ENCODE data around the gene EML4.
A peak's percentile ranks its signal among the peaks of the same experiment; 100 is the strongest.
"Not testable (repeated sequence)": the region's sequence is repeated elsewhere in the genome, so short reads cannot be mapped to it uniquely, and the experiment has no call there.

EML4 gene

GRCh38 chr2:42359965-42360483 lies 190.9 kb downstream of the EML4 start:
- peak; percentile 64 for DNase-seq (ENCODE audit: low read depth)

DNA sequence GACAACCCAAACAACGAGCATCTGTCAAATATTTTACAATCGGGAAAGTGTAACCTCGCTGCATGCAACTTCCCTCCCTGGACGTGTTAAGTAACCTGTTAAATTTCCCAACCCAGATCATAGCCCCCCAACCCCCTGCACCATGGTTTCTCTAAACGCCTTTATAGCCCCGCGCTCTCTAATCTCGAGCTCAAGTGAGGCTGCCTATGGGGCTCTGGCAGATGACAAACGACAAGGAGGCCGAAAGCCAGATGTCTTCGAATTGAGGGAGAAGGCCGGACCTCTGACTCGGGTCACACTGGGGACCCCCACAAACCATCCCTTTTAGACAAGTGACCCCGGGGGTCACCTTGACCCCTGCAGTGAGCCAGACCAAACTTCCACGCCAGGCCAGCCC lies 191.3 kb downstream of the EML4 start:
- DNase-seq (ENCODE audit: low read depth): peak; percentile 24

DNA sequence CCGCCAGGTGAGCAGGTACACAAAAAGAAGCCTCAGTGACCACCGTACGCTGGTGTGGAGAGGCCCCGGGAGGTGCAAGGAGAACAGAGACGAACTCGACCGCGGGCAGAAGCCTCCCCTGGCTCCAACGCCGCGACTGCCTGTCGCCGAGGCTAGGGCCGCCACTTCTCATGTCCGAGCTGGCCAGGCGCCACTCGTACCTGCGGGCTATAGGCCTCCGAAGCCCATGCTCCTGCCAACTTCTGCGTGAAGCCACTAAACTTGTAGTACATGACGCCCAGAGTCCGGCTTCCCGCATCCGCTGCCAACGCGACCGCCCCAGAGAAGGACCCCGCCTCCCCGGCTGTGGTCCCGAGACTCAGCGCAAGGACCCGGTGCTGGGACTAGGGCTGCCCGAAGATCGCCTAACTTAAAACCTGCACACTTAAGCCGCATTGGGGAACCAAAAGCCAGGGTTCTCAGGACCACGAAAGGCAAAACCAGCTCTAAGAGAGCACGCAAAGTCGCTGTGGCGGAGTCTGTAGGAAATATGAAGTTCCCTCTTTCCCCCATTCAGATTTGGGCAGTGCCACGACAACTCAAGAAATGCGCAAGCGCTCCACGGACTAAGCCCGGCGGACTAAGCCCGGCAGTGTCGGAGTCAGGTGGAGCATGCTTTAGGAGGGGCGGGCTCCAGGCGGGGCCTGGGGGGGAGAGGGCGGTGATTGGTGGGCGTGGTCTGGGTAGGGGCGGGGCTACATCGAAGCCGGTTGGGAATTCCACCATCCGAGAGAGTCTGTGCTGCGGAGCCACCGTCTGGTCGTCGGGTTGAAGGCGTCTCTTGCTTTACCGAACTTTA lies 192.0 kb downstream of the EML4 start, which contains the start of gene COX7A2L:
Gene COX7A2L (minus strand): TSS at position 328 of the 838 bp plus-strand sequence. CDS start 56 bp downstream, at position 272.
- DNase-seq (ENCODE audit: low read depth): peak; percentile 98

DNA sequence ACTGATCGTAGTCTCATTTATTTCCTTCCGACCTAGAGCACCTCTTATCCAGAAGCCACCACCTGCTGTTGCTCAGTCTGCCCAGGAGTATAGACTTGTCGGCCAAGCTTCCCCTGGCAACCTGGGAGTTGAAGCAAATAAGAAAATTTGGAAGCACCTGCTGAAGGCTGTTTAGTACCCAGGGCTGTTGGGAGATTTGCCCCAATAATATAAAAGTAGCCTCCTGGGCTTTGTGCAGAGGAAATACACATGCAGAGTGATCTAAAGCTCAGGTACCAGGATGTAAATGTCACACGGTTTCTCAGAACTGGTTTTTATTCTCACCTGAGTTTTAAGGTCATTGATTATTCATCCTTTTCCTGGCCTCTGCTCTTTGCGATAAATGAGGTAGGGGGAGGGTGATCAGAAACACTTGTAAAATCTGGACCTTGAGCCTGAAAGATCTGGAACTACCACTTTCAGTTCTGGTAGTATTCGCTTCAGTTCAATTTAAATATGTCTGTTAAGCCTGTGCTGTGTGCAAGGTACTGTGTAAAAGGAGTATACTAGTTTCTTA lies 192.7 kb downstream of the EML4 start:
- no peak for DNase-seq (ENCODE audit: low read depth)

DNA sequence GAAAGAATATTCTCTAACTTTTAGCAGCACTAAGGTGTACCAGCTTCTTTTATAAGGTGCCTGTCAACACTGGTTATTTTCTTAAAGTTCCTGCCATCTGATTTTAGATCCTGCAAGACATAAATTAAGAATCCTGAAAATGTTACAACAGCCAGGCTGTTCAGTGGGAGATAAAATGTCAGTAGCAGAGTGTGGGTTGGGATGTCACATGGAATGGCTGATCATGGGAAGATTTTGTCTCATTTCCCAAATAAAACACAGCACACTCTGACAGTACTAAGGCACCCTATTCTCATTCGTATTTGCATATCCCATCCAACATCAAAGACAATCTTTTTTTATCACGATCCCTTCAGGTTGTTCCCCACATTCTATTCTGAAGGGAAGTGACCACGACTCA lies 194.3 kb downstream of the EML4 start:
- no peak for DNase-seq (ENCODE audit: low read depth)

DNA sequence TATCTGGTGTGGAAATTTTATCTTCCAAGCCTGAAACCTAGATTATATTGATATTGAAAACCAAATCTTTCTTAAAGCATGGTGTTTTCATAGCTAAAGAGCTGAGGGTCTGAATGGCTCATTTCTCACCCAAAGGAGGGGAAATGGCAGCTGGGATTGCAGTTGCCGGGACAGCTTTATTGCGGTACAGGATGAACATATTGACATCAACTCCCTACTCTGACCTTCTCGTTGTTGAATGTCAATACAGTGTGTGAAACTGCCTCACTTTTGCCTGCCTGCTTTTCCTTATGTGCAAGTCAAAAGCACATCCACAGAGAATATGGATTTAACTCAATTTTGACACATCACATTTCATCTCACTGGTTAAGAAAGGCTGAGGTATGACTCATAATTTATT lies 195.5 kb downstream of the EML4 start:
- no peak for DNase-seq (ENCODE audit: low read depth)

DNA sequence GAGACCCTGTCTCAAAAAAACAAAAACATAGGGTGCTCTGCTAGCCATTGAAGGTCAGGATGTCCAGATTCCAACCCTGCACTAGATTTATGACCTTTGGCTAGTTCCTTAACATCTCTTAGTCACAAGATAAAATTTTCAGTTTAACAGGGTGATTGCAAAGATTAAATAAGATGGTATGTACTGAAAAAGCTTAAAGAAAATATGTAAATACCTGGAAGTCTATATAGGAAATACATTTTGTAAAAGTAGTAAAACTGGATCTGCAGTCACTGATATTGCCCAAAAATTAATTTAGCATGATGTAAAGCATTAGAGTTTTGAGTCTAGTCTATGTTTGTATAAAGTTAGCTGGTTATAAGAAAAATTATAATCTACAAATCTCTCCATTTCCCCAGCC lies 197.3 kb downstream of the EML4 start:
- no peak for DNase-seq (ENCODE audit: low read depth)

GRCh38 chr2:42367835-42368234 lies 198.7 kb downstream of the EML4 start:
- no peak for DNase-seq (ENCODE audit: low read depth)

DNA sequence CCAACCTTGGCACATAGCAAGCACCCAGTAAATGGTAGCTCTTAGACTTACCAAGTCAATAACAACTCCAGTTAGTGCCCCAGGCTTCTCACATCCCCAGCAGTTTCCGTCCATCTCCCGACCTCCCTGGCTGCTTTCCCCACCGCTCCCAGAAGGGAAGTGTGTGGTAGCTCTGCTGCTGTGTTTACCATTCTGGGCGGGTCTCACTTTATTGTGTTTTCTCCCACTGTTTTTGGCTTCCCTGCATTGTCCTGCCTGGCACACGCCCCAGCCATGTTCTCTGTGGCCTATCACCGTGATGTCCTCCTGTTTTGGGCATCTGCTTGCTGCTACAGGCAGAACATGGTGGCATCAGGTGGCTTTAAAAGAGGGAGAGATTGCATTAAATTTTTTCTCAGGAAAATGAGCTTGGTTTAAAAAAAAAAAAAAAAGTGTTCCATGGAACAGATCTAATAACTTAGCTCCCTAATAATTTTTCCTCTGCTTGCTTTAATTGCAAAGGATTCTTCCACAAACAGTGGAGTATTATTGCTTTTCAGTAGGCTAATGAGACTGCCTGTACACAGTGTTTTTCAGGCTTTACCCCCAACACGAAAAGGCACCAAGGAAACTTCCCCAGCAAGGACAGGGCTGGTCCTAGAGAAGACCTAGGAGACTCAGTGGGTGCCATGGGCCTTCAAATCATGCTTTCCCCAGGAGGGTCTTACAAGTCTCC lies 199.8 kb downstream of the EML4 start:
- DNase-seq (ENCODE audit: low read depth): no peak

DNA sequence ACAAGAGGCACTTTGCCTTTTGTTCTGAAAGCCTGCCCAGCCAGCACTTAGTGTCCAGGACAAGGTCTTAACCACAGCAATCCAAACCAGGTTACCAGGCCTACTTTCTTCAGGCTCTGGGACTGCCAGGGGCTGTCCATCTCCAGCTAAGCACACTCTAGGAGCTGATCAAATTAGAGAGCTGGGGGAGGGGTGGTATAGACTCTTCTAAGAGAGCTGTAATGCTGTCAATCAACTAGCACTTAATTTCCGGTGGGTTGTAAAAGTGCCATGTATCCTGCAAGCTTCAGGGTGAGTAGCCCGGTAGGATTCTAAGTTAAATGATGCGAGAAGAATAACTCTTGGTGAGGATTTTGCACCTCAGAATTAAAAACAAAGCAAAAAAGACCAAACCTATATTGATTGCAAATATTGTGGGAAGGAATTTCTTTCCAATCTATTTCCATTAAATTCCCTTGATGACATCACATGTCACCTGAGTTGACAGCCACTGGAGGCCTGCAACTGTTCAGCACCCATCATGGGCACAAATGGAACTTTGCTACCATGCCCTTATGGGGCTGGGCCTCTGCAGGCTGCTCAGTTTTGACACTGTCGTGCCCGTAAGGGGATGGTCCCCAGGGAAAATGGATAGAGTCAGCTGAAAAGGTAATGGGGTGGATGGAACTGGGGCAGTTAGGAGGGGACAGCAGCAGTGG lies 200.5 kb downstream of the EML4 start:
- DNase-seq (ENCODE audit: low read depth): no peak

- DNase-seq (ENCODE audit: low read depth): no peak
Observed at GRCh38 chr2:42371611-42372473, 202.7 kb downstream of the EML4 start.

DNA sequence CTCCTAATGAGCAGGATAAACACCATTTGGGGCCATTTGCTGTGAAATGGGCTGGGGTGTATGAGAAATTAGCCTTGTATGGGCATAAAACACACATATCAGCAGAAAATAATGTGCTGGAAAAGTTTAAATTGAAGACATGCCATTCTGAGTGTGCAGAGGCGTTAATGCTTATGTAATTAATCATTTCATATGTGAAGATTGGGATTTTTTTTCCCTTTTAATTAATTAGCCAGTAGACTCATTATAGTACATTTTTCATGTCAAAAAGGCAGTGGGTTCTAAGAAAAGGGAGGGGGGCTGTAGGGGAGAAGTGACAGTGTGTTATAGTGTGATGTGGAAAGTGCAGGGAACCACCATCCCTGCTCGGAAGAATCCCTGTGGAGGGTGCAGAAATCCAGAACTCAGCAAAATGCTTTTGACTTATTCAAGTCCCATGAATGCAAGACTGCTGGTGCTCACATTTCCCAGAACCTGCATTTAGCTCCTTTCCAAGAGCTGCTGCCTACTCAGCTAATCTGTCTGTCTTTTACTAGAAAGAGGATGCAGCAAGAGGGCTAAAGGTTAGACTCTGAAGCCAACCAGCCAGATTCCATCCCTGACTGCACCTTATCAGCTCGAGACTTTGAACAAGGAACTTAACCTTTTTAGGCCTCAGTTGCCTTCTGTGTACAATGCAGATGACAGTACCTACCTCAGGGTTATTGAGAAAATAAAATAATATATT lies 203.5 kb downstream of the EML4 start:
- DNase-seq (ENCODE audit: low read depth): no peak

DNA sequence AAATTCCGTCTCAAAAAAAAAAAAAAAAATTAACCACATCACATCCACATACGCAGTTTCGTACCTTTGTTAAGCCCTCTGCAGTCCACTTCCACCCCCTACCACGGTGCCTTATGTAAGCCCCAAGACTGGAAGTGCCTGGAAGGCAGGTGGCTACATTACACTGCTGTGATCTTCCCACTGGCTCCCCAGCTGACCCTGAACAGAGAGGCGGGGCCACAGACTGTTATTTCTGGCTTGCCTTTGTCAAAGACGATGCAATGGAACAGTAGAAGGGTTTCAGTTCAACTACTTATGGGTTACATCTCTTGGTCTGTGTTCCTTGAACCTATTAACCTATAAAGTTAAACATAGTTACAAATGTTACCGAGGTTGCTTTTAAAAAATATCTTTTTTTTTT lies 207.6 kb downstream of the EML4 start:
- DNase-seq (ENCODE audit: low read depth): no peak

DNA sequence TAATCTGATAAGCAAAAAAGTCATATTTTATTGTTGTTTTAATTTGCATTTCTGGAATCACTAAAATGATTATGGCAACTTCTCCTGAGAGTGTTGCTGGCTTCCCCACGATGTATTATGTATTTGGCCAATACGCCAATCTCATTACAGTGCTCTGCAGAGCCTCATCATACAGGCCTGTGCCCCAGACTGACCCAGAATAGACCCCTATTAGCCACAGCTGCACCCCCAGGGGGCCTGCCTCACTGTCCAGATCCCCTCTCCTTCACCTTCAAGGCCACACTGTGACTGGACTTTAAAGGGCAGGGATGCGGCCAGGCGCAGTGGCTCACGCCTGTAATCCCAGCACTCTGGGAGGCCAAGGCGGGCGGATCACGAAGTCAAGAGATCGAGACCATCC lies 209.3 kb downstream of the EML4 start:
- no peak for DNase-seq (ENCODE audit: low read depth)

DNA sequence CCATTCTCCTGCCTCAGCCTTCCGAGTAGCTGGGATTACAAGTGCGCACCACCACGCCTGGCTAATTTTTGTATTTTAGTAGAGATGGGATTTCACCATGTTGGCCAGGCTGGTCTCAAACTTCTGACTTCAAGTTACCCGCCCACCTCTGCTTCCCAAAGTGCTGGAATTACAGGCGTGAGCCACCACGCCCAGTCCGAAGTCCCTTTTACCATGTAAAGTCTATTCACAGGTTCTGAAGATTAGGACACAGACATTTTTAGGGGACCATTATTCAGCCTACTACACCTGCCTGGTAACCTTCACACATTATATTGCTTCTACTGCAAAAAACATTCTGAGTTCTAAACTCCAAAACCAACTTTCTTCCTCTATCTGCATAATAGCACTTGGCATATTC lies 210.9 kb downstream of the EML4 start:
- DNase-seq (ENCODE audit: low read depth): not testable (repeated sequence)

DNA sequence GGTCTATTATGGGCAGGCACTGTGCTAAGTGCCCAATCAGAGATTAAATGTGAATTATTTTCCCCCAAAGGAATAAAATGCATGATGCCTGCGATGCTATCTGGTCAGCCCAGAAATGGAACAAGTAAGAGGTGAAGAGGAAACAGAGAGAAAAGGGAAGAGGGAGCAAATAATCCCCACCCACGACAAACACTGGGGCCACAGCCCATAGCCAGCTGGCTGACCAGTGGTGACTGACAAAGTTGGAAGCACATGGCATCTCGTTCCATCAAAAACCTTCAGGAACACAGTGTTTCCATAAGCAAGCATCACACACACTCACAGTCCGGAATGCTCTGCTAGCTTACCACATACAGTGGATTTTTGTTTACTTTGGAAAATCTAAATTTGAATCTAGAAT lies 213.0 kb downstream of the EML4 start:
- no peak for DNase-seq (ENCODE audit: low read depth)
